ENCODE data around the gene TMEM272.
A peak's percentile ranks its signal among the peaks of the same experiment; 100 is the strongest.

The TMEM272 gene

GRCh38 chr13:51776179-51776578, 68.8 kb downstream of the TMEM272 start:
- no peak for DNase-seq

DNA sequence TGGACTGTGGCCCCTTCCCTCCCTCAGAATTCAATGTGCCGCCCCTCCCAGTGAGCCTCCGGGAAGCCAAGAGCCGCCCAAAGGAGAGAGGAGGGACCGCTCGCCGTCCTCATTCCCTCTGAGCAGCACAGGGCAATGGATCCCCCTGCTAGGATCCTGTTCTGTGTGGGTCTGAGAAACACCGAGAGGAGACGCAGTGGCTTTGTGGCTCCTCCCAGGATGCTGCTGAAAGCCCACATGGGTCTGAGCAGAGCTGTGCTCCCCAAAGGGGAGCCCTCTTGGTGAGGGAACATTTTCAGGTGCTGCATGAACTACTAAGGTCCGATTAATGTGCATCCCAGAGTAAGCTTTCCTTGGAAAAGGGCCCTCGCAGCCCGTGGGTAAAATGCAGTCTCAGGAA, 71.5 kb downstream of the TMEM272 start:
- no peak for DNase-seq

DNA sequence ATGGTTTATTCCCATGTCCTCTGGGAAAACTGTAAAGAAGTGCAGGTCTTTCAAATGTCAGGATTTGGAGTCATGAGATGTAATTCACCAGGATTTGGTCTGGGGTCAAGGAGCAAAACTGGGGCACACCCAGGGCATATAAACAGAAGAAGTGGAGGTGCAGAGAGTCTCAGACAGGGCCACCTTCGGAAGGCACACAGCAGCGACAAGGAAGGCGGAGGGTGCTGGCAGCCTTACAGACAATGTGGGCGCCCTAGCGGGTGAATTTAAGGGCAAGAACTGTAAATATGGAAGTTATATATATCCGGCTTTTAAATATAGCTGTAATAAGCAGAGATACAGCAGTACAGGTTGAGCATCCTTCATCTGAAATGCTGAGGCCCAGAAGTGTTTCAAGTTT, 72.2 kb downstream of the TMEM272 start:
- DNase-seq: no peak

DNA sequence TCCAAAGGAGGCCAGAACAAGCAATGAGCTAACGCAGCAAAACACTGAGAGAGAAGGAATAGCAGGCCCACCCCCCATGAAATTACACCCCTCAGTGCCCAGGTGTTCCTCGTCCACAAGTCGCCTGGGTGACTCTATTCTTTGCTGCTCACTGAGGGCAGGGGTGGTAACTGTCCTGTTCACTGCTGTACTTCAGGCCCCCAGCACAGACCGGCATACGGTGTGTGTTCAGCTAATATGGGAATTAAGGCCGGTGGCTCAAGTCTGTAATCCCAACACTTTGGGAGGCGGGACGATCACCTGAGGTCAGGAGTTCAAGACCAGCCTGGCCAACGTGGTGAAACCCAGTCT, 72.9 kb downstream of the TMEM272 start:
- no peak for DNase-seq

GRCh38 chr13:51771418-51772104, 73.4 kb downstream of the TMEM272 start:
- DNase-seq: no peak

DNA sequence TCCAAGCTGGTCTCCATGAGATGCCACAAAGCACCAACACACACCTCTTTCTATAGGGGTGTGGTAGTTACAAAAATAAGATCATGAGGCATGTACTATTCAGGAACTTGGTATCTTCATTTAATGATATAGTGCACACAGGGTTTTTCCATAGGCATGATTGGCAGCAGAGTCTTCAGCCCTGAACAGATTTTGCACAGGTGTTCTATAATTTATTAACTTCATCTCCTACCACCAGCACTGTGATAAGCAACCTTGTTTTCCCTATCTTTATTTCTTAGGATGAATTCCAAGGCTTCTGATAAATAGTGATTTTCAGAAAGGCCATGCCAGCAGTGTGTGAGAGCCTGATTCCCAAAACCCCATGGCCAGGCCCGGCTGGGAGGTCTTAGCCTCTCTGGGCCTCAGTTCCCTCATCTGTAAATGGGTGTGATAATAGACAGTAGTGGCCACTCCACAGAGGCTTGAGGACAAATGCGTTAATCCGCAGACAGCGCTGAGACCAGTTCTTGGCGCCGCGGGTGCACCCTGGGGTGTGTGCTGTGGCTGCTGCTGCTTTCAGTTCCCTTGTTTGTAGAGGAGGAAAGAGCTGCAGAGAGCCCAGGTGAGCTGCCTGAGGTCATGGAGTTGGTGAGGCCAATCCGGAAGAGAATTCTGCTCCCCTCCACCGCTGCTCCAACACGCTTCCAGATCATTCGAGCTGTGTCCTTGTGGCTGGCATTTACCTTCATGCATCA, 74.1 kb downstream of the TMEM272 start:
- no peak for DNase-seq

- DNase-seq: no peak
These were observed 74.8 kb downstream of the TMEM272 start for GRCh38 chr13:51770160-51770559.

- no peak for DNase-seq
These were observed 75.4 kb downstream of the TMEM272 start for GRCh38 chr13:51769455-51770127.

GRCh38 chr13:51768976-51769375, 76.0 kb downstream of the TMEM272 start:
- no peak for DNase-seq

DNA sequence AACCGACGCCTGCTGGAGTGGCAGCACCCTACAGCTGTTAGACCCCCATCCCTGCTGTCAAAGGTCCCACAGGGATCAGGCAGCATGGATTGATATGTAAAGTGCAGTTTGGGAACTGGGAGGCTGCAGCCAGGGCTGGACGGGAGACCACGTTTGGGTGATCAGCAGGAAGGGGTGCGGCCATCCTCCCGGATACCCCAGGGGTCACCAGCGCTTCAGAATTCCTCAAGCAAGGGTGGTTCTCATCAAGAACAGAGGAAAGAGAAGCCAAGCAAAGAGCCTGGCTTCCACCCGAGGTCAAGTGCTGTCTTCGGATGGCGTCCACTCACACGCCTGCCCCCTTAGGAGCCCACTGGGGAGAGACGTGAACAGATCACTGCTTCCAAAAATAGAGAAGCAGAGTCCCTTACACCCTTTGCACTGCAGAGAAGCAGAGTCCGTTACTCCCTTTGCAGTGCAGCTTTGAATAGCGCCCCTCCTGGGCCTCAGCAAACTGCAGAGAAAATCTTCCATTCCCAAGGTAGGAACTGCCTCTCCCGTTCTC, 76.5 kb downstream of the TMEM272 start:
- no peak for DNase-seq

DNA sequence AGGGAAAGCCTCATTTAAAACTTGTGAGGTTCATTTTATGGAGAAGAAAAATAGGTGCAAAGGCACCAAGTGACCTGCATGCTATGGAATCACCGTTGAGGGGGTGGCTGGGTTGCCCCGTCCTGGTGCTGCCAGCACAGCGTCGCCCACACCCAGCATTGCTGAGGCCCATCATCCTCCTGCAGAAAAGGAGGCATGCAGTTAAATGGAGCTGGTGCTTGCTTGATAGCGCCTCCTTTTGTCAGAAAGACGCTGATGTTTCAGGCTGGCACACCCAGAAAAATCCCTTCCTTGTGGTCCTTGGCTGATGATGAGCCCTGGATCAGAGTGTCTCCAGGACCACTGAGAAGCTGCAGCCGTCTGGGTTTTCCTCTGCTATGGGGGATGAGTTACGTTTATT, 77.9 kb downstream of the TMEM272 start:
- no peak for DNase-seq

GRCh38 chr13:51765142-51765515, 79.8 kb downstream of the TMEM272 start:
- DNase-seq: no peak

GRCh38 chr13:51764184-51765141, 80.5 kb downstream of the TMEM272 start:
- DNase-seq: peak; percentile 48

GRCh38 chr13:51763486-51763885, 81.5 kb downstream of the TMEM272 start:
- no peak for DNase-seq
